Endometrium (tissue), 2 donors: ENCODE results near the gene MAP3K14.

Experiments used
- FAIRE-seq: peaks from 2 replicates; lab custom pipeline; 2012; peaks lifted over from hg19 to GRCh38; lab: Jason Lieb, UNC
- donor health status: control.
- donor health status: control.

Gene MAP3K14

GRCh38 chr17:45300060-45300751, 16.6 kb downstream of the MAP3K14 start:
- no peak for FAIRE-seq

GRCh38 chr17:45299361-45299760, 17.5 kb downstream of the MAP3K14 start:
- no peak for FAIRE-seq

GRCh38 chr17:45298546-45299285, 18.1 kb downstream of the MAP3K14 start:
- no peak for FAIRE-seq

- no peak for FAIRE-seq
These were observed 20.0 kb downstream of the MAP3K14 start for GRCh38 chr17:45296833-45297124.

- FAIRE-seq, result no peak
These were observed 20.6 kb downstream of the MAP3K14 start for GRCh38 chr17:45296003-45296832.

GRCh38 chr17:45294506-45294905, 22.3 kb downstream of the MAP3K14 start:
- no peak for FAIRE-seq

GRCh38 chr17:45293413-45294211, 23.2 kb downstream of the MAP3K14 start:
- no peak for FAIRE-seq

- FAIRE-seq, result no peak
These were observed 24.0 kb downstream of the MAP3K14 start for GRCh38 chr17:45292696-45293412.

GRCh38 chr17:45291171-45291805, 25.5 kb downstream of the MAP3K14 start:
- FAIRE-seq, result no peak

GRCh38 chr17:45290269-45290765, 26.5 kb downstream of the MAP3K14 start:
- no peak for FAIRE-seq

GRCh38 chr17:45289301-45290268, 27.2 kb downstream of the MAP3K14 start:
- no peak for FAIRE-seq

- FAIRE-seq, result no peak
These were observed 28.0 kb downstream of the MAP3K14 start for GRCh38 chr17:45288825-45289224.

GRCh38 chr17:45287526-45288500, 29.0 kb downstream of the MAP3K14 start:
- no peak for FAIRE-seq

- FAIRE-seq, result no peak
These were observed 30.5 kb downstream of the MAP3K14 start for GRCh38 chr17:45286286-45286685.

- FAIRE-seq, result no peak
These were observed 32.4 kb downstream of the MAP3K14 start for GRCh38 chr17:45284176-45285140.

GRCh38 chr17:45283711-45284110, 33.1 kb downstream of the MAP3K14 start:
- FAIRE-seq, result no peak
